Body of pancreas (tissue), 4 donors: ENCODE measurements around the gene GPBP1L1. TPM values are rescaled to one million over a fixed set of nuclear protein-coding genes. Genes with fewer than 3 reads are reported as not detected.
"Not testable (repeated sequence)": the region's sequence is repeated elsewhere in the genome, so short reads cannot be mapped to it uniquely, and the experiment has no call there.

Experiments used
- ATAC-seq: fragments of 150-250 bp; one replicate; pipeline ENCODE4 v1.9.1; 2016
- DNase-seq, 4 donors: peaks; one replicate each; pipeline ENCODE4 v3.0.0-alpha.2; 2019
- H3K27ac ChIP-seq, 4 donors: fragments of 200-600 bp; sonication (generic); 1 replicate in 3 of 4; 2 replicates in 1 of 4; pipeline versions ENCODE4 v1.5.1 to v1.6.1; 2016 to 2019; ENCODE audit warnings: mild to moderate bottlenecking in 1 of 4, mixed read lengths in 1 of 4, moderate library complexity in 1 of 4
- H3K27me3 ChIP-seq, 2 donors: fragments of 200-600 bp; sonication (generic); one replicate each; pipeline ENCODE4 v1.6.0; 2016; ENCODE audit warnings: mild to moderate bottlenecking in 1 of 2
- H3K36me3 ChIP-seq, 2 donors: fragments of 200-600 bp; sonication (generic); replicated peaks in 1 of 2; 2 replicates each; pipeline ENCODE4 v1.5.1; 2016; ENCODE audit warnings: low read depth in 2 of 2; ENCODE audit not compliant: insufficient read depth in 1 of 2
- H3K4me1 ChIP-seq: fragments of 200-600 bp; sonication (generic); one replicate; pipeline ENCODE4 v1.6.0; 2016
- H3K4me3 ChIP-seq, 2 donors: fragments of 200-600 bp; sonication (generic); 1 replicate in 1 of 2; 2 replicates in 1 of 2; pipeline ENCODE4 v1.5.1; 2016 to 2019
- H3K9me3 ChIP-seq, 3 donors: fragments of 200-600 bp; sonication (generic); 1 replicate in 2 of 3; 2 replicates in 1 of 3; pipeline ENCODE4 v1.5.1; 2016
- POLR2A ChIP-seq, 3 donors: fragments of 450-650 bp; IDR thresholded peaks; one replicate each; pipeline ENCODE4 v1.6.1; 2016; ENCODE audit warnings: antibody characterized with exemption in 3 of 3, mild to moderate bottlenecking in 2 of 3
- WGBS, 2 donors: methylation state at CpG; one replicate each; pipeline ENCODE4 v1.1.5; 2017; 5-methylcytosine and 5-hydroxymethylcytosine counted together
- intact Hi-C: fragments of 100-400 bp; cut with DNase I; formaldehyde crosslinking; loops from one replicate; pipeline ENCODE4 v1.15.1; 2023
- total RNA-seq, 2 donors: library from RNA; depleted of rRNA; stranded (reverse); fragments of >200 nt; gene quantifications; one replicate each; pipeline ENCODE4 v1.1.0, GENCODE V29; 2016
- TF ChIP-seq, protein P1 (sequence below), 7 experiments: fragments of 450-650 bp in 4 of 7; fragments of 200-600 bp in 3 of 7; sonication (generic) in 3 of 7; IDR thresholded peaks; one replicate each; pipeline ENCODE4 v1.5.1; 2016 to 2019; ENCODE audit warnings: antibody characterized with exemption in 7 of 7

Gene GPBP1L1, protein sequence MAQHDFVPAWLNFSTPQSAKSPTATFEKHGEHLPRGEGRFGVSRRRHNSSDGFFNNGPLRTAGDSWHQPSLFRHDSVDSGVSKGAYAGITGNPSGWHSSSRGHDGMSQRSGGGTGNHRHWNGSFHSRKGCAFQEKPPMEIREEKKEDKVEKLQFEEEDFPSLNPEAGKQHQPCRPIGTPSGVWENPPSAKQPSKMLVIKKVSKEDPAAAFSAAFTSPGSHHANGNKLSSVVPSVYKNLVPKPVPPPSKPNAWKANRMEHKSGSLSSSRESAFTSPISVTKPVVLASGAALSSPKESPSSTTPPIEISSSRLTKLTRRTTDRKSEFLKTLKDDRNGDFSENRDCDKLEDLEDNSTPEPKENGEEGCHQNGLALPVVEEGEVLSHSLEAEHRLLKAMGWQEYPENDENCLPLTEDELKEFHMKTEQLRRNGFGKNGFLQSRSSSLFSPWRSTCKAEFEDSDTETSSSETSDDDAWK
- total RNA-seq: 10 to 100 TPM; 61.0 to 90.0 TPM

DNA sequence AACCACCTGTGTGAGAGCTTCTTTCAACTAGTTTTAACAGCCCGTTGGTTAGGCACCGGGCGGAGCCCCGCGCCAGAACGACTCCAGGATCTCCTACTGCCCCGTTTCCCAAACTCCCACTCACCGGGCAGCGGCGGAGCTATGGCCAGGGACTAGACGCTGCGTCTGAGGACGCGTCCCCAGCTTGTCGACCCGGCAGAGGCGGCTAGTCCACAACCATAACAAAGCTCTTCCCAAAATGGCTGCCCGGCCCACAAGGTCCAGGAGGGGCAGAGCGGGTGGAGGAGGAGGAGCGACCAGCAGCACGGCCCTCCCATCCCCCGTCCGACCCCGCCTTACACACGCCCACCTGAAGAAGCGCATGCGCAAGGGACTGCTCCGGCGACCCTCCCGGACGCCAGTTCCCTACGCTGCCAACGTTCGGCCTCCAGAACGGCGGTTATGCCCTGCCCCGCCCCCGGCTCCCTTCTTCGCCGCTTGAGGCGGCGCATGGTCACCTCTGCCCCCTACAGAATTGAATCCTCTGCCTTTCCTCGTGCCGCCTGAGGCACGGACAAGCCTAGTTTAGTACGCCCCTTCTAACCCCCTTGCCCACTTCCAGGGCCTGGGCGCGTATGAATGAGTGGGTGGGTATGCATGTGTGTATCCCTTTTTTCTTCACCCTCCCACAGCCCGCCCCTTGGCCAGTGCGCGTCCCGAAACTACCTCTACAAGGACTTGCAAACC lies at the start of gene GPBP1L1:
TSS of gene GPBP1L1 (minus strand) at position 246 of the 726 bp plus-strand sequence. CDS start 27,446 bp downstream, outside the sequence.
- intact Hi-C loops: no loop called here
- peak; percentile 98 for DNase-seq
- Histone ChIP-seq H3K9me3 (no peaks in the 10 kb centered on the region), H3K27ac (peak within 1 kb of the TSS; percentile 93 to 96 (median 95)), H3K4me3 (peak within 1 kb of the TSS; percentile 96), H3K4me1 (peaks cover 43% of the 10 kb centered on the region), H3K27me3 (no peaks in the 10 kb centered on the region), H3K36me3 (no peaks in the 10 kb centered on the region)
- TF ChIP-seq, protein P1, sequence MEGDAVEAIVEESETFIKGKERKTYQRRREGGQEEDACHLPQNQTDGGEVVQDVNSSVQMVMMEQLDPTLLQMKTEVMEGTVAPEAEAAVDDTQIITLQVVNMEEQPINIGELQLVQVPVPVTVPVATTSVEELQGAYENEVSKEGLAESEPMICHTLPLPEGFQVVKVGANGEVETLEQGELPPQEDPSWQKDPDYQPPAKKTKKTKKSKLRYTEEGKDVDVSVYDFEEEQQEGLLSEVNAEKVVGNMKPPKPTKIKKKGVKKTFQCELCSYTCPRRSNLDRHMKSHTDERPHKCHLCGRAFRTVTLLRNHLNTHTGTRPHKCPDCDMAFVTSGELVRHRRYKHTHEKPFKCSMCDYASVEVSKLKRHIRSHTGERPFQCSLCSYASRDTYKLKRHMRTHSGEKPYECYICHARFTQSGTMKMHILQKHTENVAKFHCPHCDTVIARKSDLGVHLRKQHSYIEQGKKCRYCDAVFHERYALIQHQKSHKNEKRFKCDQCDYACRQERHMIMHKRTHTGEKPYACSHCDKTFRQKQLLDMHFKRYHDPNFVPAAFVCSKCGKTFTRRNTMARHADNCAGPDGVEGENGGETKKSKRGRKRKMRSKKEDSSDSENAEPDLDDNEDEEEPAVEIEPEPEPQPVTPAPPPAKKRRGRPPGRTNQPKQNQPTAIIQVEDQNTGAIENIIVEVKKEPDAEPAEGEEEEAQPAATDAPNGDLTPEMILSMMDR (IDR thresholded peaks at IDR 0.05): peak in 1 of 7 experiments; percentile 2
- peak; percentile 28 to 76 (median 67) for TF ChIP-seq POLR2A (IDR thresholded peaks at IDR 0.05)
- WGBS, 2 donors: 0 to 1% methylated on average over 26 to 47 of the region's 52 CpGs
- peak; percentile 84 for ATAC-seq

GRCh38 chr1:45730780-45731319 lies 44.5 kb upstream of the GPBP1L1 start:
- Histone ChIP-seq H3K9me3 (no peaks in the 10 kb centered on the region), H3K36me3 (peaks cover 0 to 7% of the 10 kb centered on the region in 2 donors), H3K4me3 (no peak overlapping the region), H3K27ac (no peak overlapping the region), H3K27me3 (no peaks in the 10 kb centered on the region), H3K4me1 (no peaks in the 10 kb centered on the region)
- TF ChIP-seq, protein P1 (IDR thresholded peaks at IDR 0.05): no peak
- TF ChIP-seq POLR2A (IDR thresholded peaks at IDR 0.05): no peak
- no peak for DNase-seq
- ATAC-seq: no peak
- intact Hi-C loops: no loop called here
- WGBS, 2 donors: 100% methylated on average over 1 of the region's 1 CpG

DNA sequence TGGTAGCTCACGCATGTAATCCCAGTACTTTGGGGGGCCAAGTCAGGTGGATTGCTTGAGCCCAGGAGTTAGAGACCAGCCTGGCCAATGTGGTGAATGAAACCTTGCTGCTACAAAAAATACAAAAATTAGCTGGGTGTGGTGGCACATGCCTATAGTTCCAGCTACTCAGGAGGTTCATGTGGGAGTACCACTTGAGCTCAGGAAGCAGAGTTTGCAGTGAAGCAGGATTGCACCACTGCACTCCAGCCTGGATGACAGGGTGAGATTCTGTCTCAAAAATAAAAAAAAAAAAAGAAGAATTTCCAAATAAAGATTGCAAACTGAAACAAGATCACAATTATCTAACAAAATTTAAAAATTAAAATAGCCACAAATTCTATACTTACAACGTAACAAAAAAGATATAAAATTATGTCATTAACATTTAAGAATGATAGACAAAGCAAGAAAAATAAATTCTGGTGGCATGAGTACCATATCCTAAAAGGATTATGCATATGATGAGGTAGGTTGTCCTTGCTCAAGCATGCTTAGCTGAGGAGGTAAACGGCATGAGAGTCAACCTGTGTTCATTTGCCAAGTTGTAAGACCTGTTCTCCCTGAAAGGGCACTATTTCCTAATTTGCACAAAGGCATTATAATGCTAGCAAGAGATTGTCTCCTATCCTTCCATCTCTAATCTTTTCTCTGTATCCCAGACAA lies 43.9 kb upstream of the GPBP1L1 start:
- TF ChIP-seq, protein P1 (IDR thresholded peaks at IDR 0.05): no peak
- no peak for TF ChIP-seq POLR2A (IDR thresholded peaks at IDR 0.05)
- no peak overlapping the region for H3K27ac ChIP-seq
- no peak overlapping the region for H3K4me3 ChIP-seq
- DNase-seq: no peak
- no peaks in the 10 kb centered on the region for H3K9me3 ChIP-seq
- intact Hi-C loops: no loop called here
- WGBS, 2 donors: 65% methylated on average over 3 of the region's 3 CpGs
- H3K27me3 ChIP-seq: no peaks in the 10 kb centered on the region
- peaks cover 0 to 7% of the 10 kb centered on the region in 2 donors for H3K36me3 ChIP-seq
- no peaks in the 10 kb centered on the region for H3K4me1 ChIP-seq
- ATAC-seq: no peak

DNA sequence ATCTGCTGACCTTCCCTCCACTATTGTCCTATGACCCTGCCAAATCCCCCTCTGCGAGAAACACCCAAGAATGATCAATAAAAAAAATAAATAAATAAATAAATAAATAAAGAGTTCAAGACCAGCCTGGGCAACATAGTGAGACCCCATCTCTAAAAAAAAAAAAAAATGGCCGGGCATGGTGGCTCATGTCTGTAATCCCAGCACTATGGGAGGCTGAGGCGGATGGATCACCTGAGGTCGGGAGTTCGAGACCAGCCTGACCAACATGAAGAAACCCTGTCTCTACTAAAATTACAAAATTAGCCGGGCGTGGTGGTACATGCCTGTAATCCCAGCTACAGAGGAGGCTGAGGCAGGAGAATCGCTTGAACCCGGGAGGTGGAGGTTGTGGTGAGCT lies 39.7 kb upstream of the GPBP1L1 start:
- H3K36me3 ChIP-seq, H3K4me1 ChIP-seq, H3K4me3 ChIP-seq, intact Hi-C loops, H3K27me3 ChIP-seq, DNase-seq, H3K27ac ChIP-seq, ATAC-seq, H3K9me3 ChIP-seq: not testable (repeated sequence)
- WGBS, 2 donors: 95 to 97% methylated on average over 8 to 9 of the region's 9 CpGs
